ENCODE measurements around the gene GAS6. TPM values are rescaled to one million over a fixed set of nuclear protein-coding genes. Genes with fewer than 3 reads are reported as not detected.

The GAS6 gene
- total and polyA plus RNA-seq, 12 donors = 7.1 to 109 (median 82.9) TPM

DNA sequence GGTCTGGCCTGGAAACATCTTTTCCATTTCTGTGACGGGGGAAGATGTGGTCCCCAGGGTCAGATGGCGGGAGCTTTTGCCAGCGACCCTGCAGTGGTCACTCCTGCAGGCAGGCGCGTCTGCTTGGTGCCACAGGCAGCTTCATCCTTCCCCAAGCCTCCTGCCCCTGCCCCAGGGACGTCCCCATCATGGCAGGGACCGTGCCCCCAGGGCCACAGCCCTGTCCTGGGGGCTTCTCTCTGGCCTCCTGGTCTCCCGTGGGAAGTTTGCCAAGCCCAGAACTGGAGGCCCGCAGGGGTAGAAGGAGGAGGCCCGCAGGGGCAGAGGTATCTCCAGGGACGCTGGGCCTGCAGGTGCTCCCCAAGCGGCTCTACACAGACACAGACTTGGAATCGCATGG, 57.4 kb downstream of the GAS6 start:
- Histone ChIP-seq H3K4me3 (no peak overlapping the region), H3K27ac (no peak overlapping the region), H3K36me3 (replicated peaks in 1 of 2) (no peaks in the 10 kb centered on the region), H3K27me3 (no peaks in the 10 kb centered on the region), H3K4me1 (replicated peaks in 1 of 2) (no peaks in the 10 kb centered on the region), H3K9me3 (replicated peaks in 1 of 3) (no peaks in the 10 kb centered on the region)
- TF ChIP-seq, protein P1, sequence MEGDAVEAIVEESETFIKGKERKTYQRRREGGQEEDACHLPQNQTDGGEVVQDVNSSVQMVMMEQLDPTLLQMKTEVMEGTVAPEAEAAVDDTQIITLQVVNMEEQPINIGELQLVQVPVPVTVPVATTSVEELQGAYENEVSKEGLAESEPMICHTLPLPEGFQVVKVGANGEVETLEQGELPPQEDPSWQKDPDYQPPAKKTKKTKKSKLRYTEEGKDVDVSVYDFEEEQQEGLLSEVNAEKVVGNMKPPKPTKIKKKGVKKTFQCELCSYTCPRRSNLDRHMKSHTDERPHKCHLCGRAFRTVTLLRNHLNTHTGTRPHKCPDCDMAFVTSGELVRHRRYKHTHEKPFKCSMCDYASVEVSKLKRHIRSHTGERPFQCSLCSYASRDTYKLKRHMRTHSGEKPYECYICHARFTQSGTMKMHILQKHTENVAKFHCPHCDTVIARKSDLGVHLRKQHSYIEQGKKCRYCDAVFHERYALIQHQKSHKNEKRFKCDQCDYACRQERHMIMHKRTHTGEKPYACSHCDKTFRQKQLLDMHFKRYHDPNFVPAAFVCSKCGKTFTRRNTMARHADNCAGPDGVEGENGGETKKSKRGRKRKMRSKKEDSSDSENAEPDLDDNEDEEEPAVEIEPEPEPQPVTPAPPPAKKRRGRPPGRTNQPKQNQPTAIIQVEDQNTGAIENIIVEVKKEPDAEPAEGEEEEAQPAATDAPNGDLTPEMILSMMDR (IDR thresholded peaks at IDR 0.05) = no peak
- no peak for TF ChIP-seq POLR2A (IDR thresholded peaks at IDR 0.05)
- intact Hi-C loops (cut with DNase I) = no loop called here
- DNase-seq = no peak
- 88 to 95% (median 89%) methylated on average over 7 to 13 of the region's 13 CpGs for WGBS, 4 donors

DNA sequence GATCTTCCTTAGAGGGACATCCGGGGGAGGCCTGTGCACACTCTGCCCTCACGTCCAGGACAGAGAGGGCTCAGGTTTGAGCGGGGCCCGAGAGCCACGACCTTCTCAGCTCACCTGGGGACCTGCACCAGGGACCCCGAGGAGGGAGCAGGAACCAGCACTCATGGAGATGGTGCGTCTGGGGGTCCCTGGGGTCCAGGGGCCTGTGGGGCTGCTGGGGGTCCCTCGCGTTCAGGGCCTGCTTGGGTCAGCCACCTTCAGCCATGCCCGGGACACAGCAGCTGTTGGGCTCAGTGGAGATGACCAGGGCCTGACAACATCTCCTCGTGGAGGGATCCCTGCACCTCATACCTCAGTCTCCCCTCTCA, 57.8 kb downstream of the GAS6 start:
- WGBS, 4 donors = 86 to 93% (median 90%) methylated on average over 6 to 11 of the region's 11 CpGs
- H3K36me3 ChIP-seq (replicated peaks in 1 of 2) = no peaks in the 10 kb centered on the region
- no peak overlapping the region for H3K4me3 ChIP-seq
- TF ChIP-seq, protein P1 (IDR thresholded peaks at IDR 0.05) = no peak
- TF ChIP-seq POLR2A (IDR thresholded peaks at IDR 0.05) = no peak
- no peaks in the 10 kb centered on the region for H3K4me1 ChIP-seq (replicated peaks in 1 of 2)
- no peaks in the 10 kb centered on the region for H3K9me3 ChIP-seq (replicated peaks in 1 of 3)
- intact Hi-C loops (cut with DNase I) = no loop called here
- H3K27me3 ChIP-seq = no peaks in the 10 kb centered on the region
- no peak for DNase-seq
- H3K27ac ChIP-seq = no peak overlapping the region

DNA sequence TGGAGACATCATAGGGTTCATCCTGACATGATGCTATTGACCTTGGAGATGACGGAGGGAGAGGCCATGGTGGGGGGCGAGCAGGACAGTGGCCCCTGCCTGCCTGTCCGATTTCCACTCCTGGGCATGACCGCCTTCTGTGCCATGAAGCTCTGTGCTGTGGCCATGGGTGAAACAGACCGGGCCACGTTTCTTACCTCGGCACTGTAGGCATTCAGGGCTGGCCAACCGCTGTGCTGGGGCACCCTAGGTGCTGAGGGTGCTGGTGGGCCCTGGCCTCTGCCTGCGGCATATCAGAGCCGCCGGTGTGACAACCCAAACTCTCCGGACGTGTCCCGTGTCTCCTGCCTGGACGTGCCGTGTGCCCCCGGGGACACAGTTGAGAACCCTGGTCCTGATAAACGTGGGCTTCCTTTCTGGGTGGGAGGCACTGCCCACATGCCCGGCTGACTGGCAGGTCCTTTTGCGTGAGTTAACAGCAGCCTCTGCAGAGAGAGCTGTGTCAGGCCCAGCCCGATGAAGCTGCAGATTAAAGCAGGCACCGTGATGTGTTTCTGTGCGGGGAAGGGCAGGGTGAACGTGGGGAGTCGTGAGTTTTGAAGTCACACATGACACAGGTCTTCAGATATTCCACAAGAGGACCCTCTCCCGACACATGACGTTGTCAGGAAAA, 58.3 kb downstream of the GAS6 start:
- no peak for TF ChIP-seq POLR2A (IDR thresholded peaks at IDR 0.05)
- TF ChIP-seq, protein P1 (IDR thresholded peaks at IDR 0.05) = no peak
- DNase-seq = no peak

DNA sequence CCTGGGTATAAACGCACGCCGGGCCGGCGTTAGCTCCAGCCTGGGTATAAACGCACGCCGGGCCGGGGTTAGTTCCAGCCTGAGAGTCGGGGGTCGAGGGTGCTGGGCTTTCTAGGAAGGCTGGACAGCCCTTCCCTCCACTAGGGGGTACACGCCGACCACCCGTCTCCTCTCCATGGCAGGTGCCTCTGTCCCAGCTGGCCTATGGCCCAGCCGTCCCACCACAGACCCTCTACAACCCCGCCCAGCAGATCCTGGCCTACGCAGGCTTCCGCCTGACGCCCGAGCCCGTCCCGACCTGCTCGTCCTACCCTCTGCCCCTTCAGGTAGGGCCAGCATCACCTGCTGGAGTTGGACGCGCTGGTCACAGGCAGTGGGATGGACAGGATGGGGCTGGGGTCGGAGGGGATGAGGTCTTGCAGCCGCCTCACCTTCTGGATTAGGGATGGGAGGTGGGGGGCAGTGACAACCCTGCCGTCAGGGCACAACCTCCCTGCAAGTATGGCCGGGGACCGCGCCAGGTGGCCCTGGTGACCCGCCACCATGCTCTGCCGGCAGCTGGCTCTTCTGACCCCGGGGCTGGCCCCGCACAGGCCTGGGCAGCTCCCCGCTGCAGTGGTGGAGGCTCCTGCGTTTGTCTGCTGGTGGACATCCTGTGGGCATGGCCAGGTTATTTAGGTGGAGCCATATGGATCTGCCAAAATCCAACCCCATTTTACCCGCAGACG, 59.0 kb downstream of the GAS6 start:
- H3K36me3 ChIP-seq (replicated peaks in 1 of 2) = no peaks in the 10 kb centered on the region
- H3K9me3 ChIP-seq (replicated peaks in 1 of 3) = no peaks in the 10 kb centered on the region
- no peak for DNase-seq
- WGBS, 4 donors = 82 to 90% (median 89%) methylated on average over 15 to 39 of the region's 39 CpGs
- no peaks in the 10 kb centered on the region for H3K27me3 ChIP-seq
- intact Hi-C loops (cut with DNase I) = no loop called here
- no peaks in the 10 kb centered on the region for H3K4me1 ChIP-seq (replicated peaks in 1 of 2)
- TF ChIP-seq POLR2A (IDR thresholded peaks at IDR 0.05) = no peak
- TF ChIP-seq, protein P1 (IDR thresholded peaks at IDR 0.05) = no peak
- H3K4me3 ChIP-seq = no peak overlapping the region
- H3K27ac ChIP-seq = no peak overlapping the region

More for the DNA sequence above, 58.3 kb downstream of the GAS6 start:
- intact Hi-C loops (cut with DNase I) = no loop called here
- Histone ChIP-seq H3K36me3 (replicated peaks in 1 of 2) (no peaks in the 10 kb centered on the region), H3K27ac (no peak overlapping the region), H3K9me3 (replicated peaks in 1 of 3) (no peaks in the 10 kb centered on the region), H3K4me1 (replicated peaks in 1 of 2) (no peaks in the 10 kb centered on the region), H3K27me3 (no peaks in the 10 kb centered on the region), H3K4me3 (no peak overlapping the region)
- WGBS, 4 donors = 80 to 93% (median 85%) methylated on average over 14 to 27 of the region's 27 CpGs

All from adrenal gland (tissue), 12 donors.